HepG2 (cell line): ENCODE results near the gene SNAI1. TPM values are rescaled to one million over a fixed set of nuclear protein-coding genes. Genes with fewer than 3 reads are reported as not detected.
A peak's percentile ranks its signal among the peaks of the same experiment; 100 is the strongest.

Experiments
- BATF2 ChIP-seq: sonication (generic); formaldehyde crosslinking; IDR thresholded peaks from 2 replicates; pipeline ENCODE4 v1.8.0; 2022; ENCODE audit warnings: mild to moderate bottlenecking, missing genetic modification reagents, moderate library complexity
- CREB3 ChIP-seq: sonication (generic); formaldehyde crosslinking; IDR thresholded peaks from 2 replicates; pipeline ENCODE4 v1.5.0; 2020; ENCODE audit warnings: missing genetic modification reagents
- ELK4 ChIP-seq: sonication (generic); formaldehyde crosslinking; IDR thresholded peaks from 2 replicates; pipeline ENCODE4 v1.9.0; 2021; ENCODE audit warnings: missing genetic modification reagents, borderline replicate concordance
- FLYWCH1 ChIP-seq: sonication (generic); formaldehyde crosslinking; IDR thresholded peaks from 2 replicates; pipeline ENCODE4 v1.8.1; 2023; ENCODE audit warnings: mild to moderate bottlenecking, missing genetic modification reagents
- GMEB1 ChIP-seq: sonication (generic); formaldehyde crosslinking; IDR thresholded peaks from 2 replicates; pipeline ENCODE4 v1.5.1; 2020; ENCODE audit warnings: missing genetic modification reagents, mild to moderate bottlenecking, borderline replicate concordance
- HES4 ChIP-seq: sonication (generic); formaldehyde crosslinking; IDR thresholded peaks from 2 replicates; pipeline ENCODE4 v1.9.0; 2021; ENCODE audit warnings: mild to moderate bottlenecking, missing genetic modification reagents, borderline replicate concordance
- KAT2B ChIP-seq: fragments of 150-350 bp; IDR thresholded peaks from 2 replicates; pipeline ENCODE4 v1.6.1; 2014; ENCODE audit warnings: low read depth, low read length, borderline replicate concordance
- KLF9 ChIP-seq: IDR thresholded peaks from 2 replicates; pipeline ENCODE4 v1.6.1; 2016; ENCODE audit warnings: low read depth
- MLX ChIP-seq: IDR thresholded peaks from 2 replicates; pipeline ENCODE4 v1.6.1; 2016
- NCOA2 ChIP-seq: sonication (generic); formaldehyde crosslinking; IDR thresholded peaks from 2 replicates; pipeline ENCODE4 v1.8.0; 2022; ENCODE audit warnings: inconsistent platforms
- ZIK1 ChIP-seq: sonication (generic); formaldehyde crosslinking; IDR thresholded peaks from 2 replicates; pipeline ENCODE4 v1.5.0; 2020; ENCODE audit warnings: mild to moderate bottlenecking, low read depth, missing genetic modification reagents, borderline replicate concordance
- ZNF251 ChIP-seq: sonication (generic); formaldehyde crosslinking; IDR thresholded peaks from 2 replicates; pipeline ENCODE4 v1.9.0; 2021; ENCODE audit warnings: mild to moderate bottlenecking, missing genetic modification reagents
- ZNF33A ChIP-seq: sonication (generic); formaldehyde crosslinking; IDR thresholded peaks from 2 replicates; pipeline ENCODE4 v1.5.1; 2020; ENCODE audit warnings: missing genetic modification reagents, mild to moderate bottlenecking, moderate library complexity, borderline replicate concordance
- ZNF367 ChIP-seq: sonication (generic); formaldehyde crosslinking; IDR thresholded peaks from 2 replicates; pipeline ENCODE4 v1.4.0; 2020; ENCODE audit warnings: missing genetic modification reagents, borderline replicate concordance
- ZNF672 ChIP-seq: sonication (generic); formaldehyde crosslinking; IDR thresholded peaks from 2 replicates; pipeline ENCODE4 v1.8.1; 2022; ENCODE audit warnings: missing genetic modification reagents
- ZSCAN29 ChIP-seq: sonication (generic); formaldehyde crosslinking; conservative IDR thresholded peaks from 2 replicates; pipeline ENCODE4 v1.4.0; 2020; ENCODE audit warnings: mild to moderate bottlenecking, missing genetic modification reagents
- polyA plus RNA-seq, 8 experiments: library from polyadenylated mRNA; depleted of rRNA in 3 of 8; stranded (reverse) in 7 of 8; unstranded in 1 of 8; fragments of >200 nt; fragmentation: Illumina TruSeq in 4 of 8; extraction: Trizol in 4 of 8; gene quantifications; 2 replicates each; pipeline versions ENCODE4 v1.2.1 to v1.2.3, GENCODE V29; 2011 to 2016; ENCODE audit warnings: low read depth in 4 of 8, missing spikeins in 1 of 8, mixed read lengths in 1 of 8; ENCODE audit not compliant: insufficient read depth in 1 of 8
- total RNA-seq, 5 experiments: library from RNA; depleted of rRNA; stranded (reverse); fragments of >200 nt; fragmentation: Illumina TruSeq; extraction: Trizol; gene quantifications; 2 replicates each; pipeline ENCODE4 v1.2.3, GENCODE V29; 2016; ENCODE audit warnings: low read depth in 1 of 5

Gene SNAI1
- total and polyA plus RNA-seq, 2 of the 13 experiments (the other 11 are each of a cell fraction or from before 2014, with no cell fraction given) = 1.3 to 1.4 TPM

GRCh38 chr20:49979030-49979832, 3.5 kb upstream of the SNAI1 start (continued):
- TF ChIP-seq ZSCAN29 = no peak
- no peak for TF ChIP-seq FLYWCH1
- TF ChIP-seq MLX (CRISPR knock-in tag) = peak; percentile 59; the same call in 1 of the 2 replicates
- TF ChIP-seq ZNF33A = 0 out of 2 replicates have a peak, but pooled peaks have one; percentile 55
- TF ChIP-seq ZNF672 (CRISPR knock-in tag) = no peak
- TF ChIP-seq CREB3 (CRISPR knock-in tag) = peak; percentile 87; the same call in 1 of the 2 replicates
- no peak for TF ChIP-seq ZNF251 (CRISPR knock-in tag)
- peak; percentile 90 for TF ChIP-seq KLF9 (CRISPR knock-in tag)
- peak; percentile 46; the same call in 1 of the 2 replicates for TF ChIP-seq GMEB1 (CRISPR knock-in tag)
- TF ChIP-seq ZIK1 (CRISPR knock-in tag) = 0 out of 2 replicates have a peak, but pooled peaks have one; percentile 46
- TF ChIP-seq KAT2B = no peak
- 0 out of 2 replicates have a peak, but pooled peaks have one; percentile 8 for TF ChIP-seq NCOA2
- TF ChIP-seq ZNF367 = 0 out of 2 replicates have a peak, but pooled peaks have one; percentile 88
- TF ChIP-seq ELK4 (CRISPR knock-in tag) = no peak
- peak; percentile 92 for TF ChIP-seq HES4 (CRISPR knock-in tag)
- TF ChIP-seq BATF2 (CRISPR knock-in tag) = peak; percentile 66; the same call in 1 of the 2 replicates
